ENCODE measurements around the gene NBPF3. TPM values are rescaled to one million over a fixed set of nuclear protein-coding genes. Genes with fewer than 3 reads are reported as not detected.
"Not testable (repeated sequence)": the region's sequence is repeated elsewhere in the genome, so short reads cannot be mapped to it uniquely, and the experiment has no call there.

Gene NBPF3
- total RNA-seq, 4 donors from 2014 or later, result 2.3 to 80.2 (median 10.9) TPM

GRCh38 chr1:21517660-21518480, 77.9 kb downstream of the NBPF3 start:
- in situ Hi-C loops (cut with MboI; ENCODE audit: low pct_ligation_motif_present in 1 of 4, low pct_unique_long_range_greater_than_20kb in 1 of 4, low sequenced_read_pairs in 3 of 4), result loop anchor here in 3 of 4 donors (25.0 kb wide), 1 partner anchor 144 kb away; the partner anchor contains the start of gene RAP1GAP (in 3 of the 3)
- intact Hi-C loops (cut with DNase I; ENCODE audit: low total_unique reads), result loop anchor here (10.0 kb wide), 1 partner anchor 127 kb away; no protein-coding TSS in a partner anchor

DNA sequence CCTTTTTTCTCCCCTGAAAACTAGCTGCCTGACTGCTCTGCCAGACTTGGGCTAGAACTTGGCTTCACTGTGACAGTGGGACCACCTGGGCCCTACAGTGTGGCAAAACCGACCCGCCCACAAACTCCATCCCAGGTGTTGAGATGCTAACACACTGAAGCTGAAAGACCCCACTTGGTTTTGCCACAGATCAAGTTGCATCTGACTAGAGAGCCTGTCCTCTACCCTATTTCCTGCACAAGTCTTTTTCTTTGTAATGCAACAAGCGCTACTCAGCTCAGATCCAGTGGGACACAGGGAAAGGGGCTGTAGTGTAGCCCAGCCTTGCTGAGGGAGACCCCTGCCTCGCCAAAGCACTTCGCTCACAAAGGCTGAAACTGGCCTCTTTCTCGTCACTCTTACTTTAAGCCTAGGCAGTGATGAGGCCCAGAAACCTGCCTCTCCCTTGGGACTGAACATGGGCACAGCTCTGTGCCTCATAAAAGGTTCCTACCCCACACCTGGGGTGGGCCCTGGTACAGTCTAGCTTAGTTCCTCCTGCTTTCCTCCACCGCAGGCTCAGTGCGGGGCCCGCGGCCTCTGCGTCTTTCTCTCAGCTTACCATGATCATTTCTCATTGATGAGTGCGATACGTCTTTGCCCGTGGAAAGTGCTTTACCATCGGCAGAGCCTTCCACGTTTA, 79.0 kb downstream of the NBPF3 start:
- Histone ChIP-seq H3K27me3 (no peaks in the 10 kb centered on the region), H3K4me1 (peaks cover 0 to 3% (median 0%) of the 10 kb centered on the region in 4 donors), H3K4me3 (no peak overlapping the region), H3K9me3 (no peaks in the 10 kb centered on the region), H3K36me3 (no peaks in the 10 kb centered on the region), H3K27ac (no peak overlapping the region)
- TF ChIP-seq POLR2AphosphoS5 (IDR thresholded peaks at IDR 0.05), result no peak
- TF ChIP-seq EP300 (IDR thresholded peaks at IDR 0.05; ENCODE audit: low read depth), result no peak
- TF ChIP-seq, protein P1, sequence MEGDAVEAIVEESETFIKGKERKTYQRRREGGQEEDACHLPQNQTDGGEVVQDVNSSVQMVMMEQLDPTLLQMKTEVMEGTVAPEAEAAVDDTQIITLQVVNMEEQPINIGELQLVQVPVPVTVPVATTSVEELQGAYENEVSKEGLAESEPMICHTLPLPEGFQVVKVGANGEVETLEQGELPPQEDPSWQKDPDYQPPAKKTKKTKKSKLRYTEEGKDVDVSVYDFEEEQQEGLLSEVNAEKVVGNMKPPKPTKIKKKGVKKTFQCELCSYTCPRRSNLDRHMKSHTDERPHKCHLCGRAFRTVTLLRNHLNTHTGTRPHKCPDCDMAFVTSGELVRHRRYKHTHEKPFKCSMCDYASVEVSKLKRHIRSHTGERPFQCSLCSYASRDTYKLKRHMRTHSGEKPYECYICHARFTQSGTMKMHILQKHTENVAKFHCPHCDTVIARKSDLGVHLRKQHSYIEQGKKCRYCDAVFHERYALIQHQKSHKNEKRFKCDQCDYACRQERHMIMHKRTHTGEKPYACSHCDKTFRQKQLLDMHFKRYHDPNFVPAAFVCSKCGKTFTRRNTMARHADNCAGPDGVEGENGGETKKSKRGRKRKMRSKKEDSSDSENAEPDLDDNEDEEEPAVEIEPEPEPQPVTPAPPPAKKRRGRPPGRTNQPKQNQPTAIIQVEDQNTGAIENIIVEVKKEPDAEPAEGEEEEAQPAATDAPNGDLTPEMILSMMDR (IDR thresholded peaks at IDR 0.05), result no peak
- no peak for TF ChIP-seq POLR2A (IDR thresholded peaks at IDR 0.05)
- WGBS, 2 donors (ENCODE audit: low coverage in 1 of 2), result 87 to 93% methylated on average over 11 to 16 of the region's 16 CpGs
- no peak for DNase-seq
- in situ Hi-C loops (cut with MboI; ENCODE audit: low pct_ligation_motif_present in 1 of 4, low pct_unique_long_range_greater_than_20kb in 1 of 4, low sequenced_read_pairs in 3 of 4) (loop anchor here in 3 of 4 donors (25.0 kb wide), 1 partner anchor 143 kb away; the partner anchor contains the start of gene RAP1GAP (in 3 of the 3)), intact Hi-C loops (cut with DNase I; ENCODE audit: low total_unique reads) (loop anchor here (10.0 kb wide), 1 partner anchor 126 kb away; no protein-coding TSS in a partner anchor)

More at GRCh38 chr1:21517660-21518480, 77.9 kb downstream of the NBPF3 start:
- Histone ChIP-seq H3K4me3 (no peak overlapping the region), H3K9me3 (no peaks in the 10 kb centered on the region), H3K36me3 (no peaks in the 10 kb centered on the region), H3K27me3 (no peaks in the 10 kb centered on the region), H3K4me1 (peaks cover 0 to 3% (median 0%) of the 10 kb centered on the region in 4 donors), H3K27ac (peak overlapping the region in 1 of 4 donors; percentile 17)
- DNase-seq, result no peak
- WGBS, 2 donors (ENCODE audit: low coverage in 1 of 2), result 52 to 72% methylated on average over 8 to 13 of the region's 13 CpGs
- TF ChIP-seq EP300 (IDR thresholded peaks at IDR 0.05; ENCODE audit: low read depth) (no peak), POLR2AphosphoS5 (IDR thresholded peaks at IDR 0.05) (no peak), POLR2A (IDR thresholded peaks at IDR 0.05) (no peak)
- TF ChIP-seq, protein P1 (IDR thresholded peaks at IDR 0.05), result no peak

GRCh38 chr1:21519486-21520070, 79.6 kb downstream of the NBPF3 start:
- H3K9me3 ChIP-seq, H3K4me1 ChIP-seq, H3K27ac ChIP-seq, H3K27me3 ChIP-seq, H3K36me3 ChIP-seq, DNase-seq, H3K4me3 ChIP-seq: not testable (repeated sequence)
- in situ Hi-C loops (cut with MboI; ENCODE audit: low pct_ligation_motif_present in 1 of 4, low pct_unique_long_range_greater_than_20kb in 1 of 4, low sequenced_read_pairs in 3 of 4), result loop anchor here in 3 of 4 donors (25.0 kb wide), 1 partner anchor 143 kb away; the partner anchor contains the start of gene RAP1GAP (in 3 of the 3)
- intact Hi-C loops (cut with DNase I; ENCODE audit: low total_unique reads), result loop anchor here (10.0 kb wide), 1 partner anchor 125 kb away; no protein-coding TSS in a partner anchor
- WGBS, 2 donors (ENCODE audit: low coverage in 1 of 2), result 93% methylated on average over 11 of the region's 11 CpGs; no CpG with 5 or more reads in 1 of the 2 donors

GRCh38 chr1:21520899-21521716, 81.2 kb downstream of the NBPF3 start:
- intact Hi-C loops (cut with DNase I; ENCODE audit: low total_unique reads) (no loop called here), in situ Hi-C loops (cut with MboI; ENCODE audit: low pct_ligation_motif_present in 1 of 4, low pct_unique_long_range_greater_than_20kb in 1 of 4, low sequenced_read_pairs in 3 of 4) (loop anchor here in 3 of 4 donors (25.0 kb wide), 1 partner anchor 141 kb away; the partner anchor contains the start of gene RAP1GAP (in 3 of the 3))
- no peak overlapping the region for H3K4me3 ChIP-seq
- H3K4me1 ChIP-seq, result peaks cover 0 to 3% (median 0%) of the 10 kb centered on the region in 4 donors
- H3K27me3 ChIP-seq, result no peaks in the 10 kb centered on the region
- H3K9me3 ChIP-seq, result no peaks in the 10 kb centered on the region
- WGBS, 2 donors (ENCODE audit: low coverage in 1 of 2), result 81 to 83% methylated on average over 8 to 16 of the region's 16 CpGs
- no peaks in the 10 kb centered on the region for H3K36me3 ChIP-seq
- no peak overlapping the region for H3K27ac ChIP-seq
- TF ChIP-seq POLR2AphosphoS5 (IDR thresholded peaks at IDR 0.05), result no peak
- TF ChIP-seq POLR2A (IDR thresholded peaks at IDR 0.05), result no peak
- TF ChIP-seq, protein P1 (IDR thresholded peaks at IDR 0.05), result no peak
- no peak for TF ChIP-seq EP300 (IDR thresholded peaks at IDR 0.05; ENCODE audit: low read depth)
- DNase-seq, result no peak
